Measurements from ENCODE around the gene TPRG1. TPM values are rescaled to one million over a fixed set of nuclear protein-coding genes. Genes with fewer than 3 reads are reported as not detected.
A peak's percentile ranks its signal among the peaks of the same experiment; 100 is the strongest.

Gene TPRG1
- 1 to 10 TPM; 2.1 to 4.6 TPM for total RNA-seq

DNA sequence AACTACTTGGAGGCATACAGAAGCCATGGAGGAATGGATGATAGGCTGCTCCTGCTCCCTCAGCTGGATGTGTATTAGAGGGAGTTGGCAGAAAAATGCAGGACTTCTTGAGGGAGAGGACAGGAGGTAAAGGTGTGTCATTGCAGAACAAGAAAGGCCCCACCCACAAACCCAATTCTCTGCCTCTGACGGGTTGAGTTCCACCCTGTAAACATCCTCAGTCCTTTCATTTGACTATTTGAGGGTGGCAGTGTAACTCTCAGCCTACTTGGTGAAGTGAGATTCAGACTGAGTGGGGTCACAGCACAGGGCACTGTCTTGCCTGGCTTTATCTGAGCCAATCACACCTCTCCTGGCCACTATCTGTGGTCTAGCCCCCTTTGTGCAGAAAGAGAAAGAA is at the start of gene TPRG1:
Gene TPRG1 (plus strand): TSS at position 265 of the 400 bp plus-strand sequence. CDS start 35,414 bp downstream, outside the sequence.
- Histone ChIP-seq H3K4me1 (no peaks in the 10 kb centered on the region), H3K27ac (no peak within 1 kb of the TSS), H3K36me3 (replicated peaks in 1 of 2; ENCODE audit: insufficient read depth in 1 of 2, low read depth in 2 of 2) (no peaks in the 10 kb centered on the region), H3K4me3 (no peak within 1 kb of the TSS), H3K27me3 (no peaks in the 10 kb centered on the region), H3K9me3 (no peaks in the 10 kb centered on the region)
- WGBS, 2 donors: 60 to 89% methylated on average over 1 of the region's 1 CpG
- ATAC-seq: no peak
- DNase-seq: no peak
- intact Hi-C loops (cut with DNase I): no loop called here
- TF ChIP-seq POLR2A (IDR thresholded peaks at IDR 0.05): no peak
- TF ChIP-seq, protein P1, sequence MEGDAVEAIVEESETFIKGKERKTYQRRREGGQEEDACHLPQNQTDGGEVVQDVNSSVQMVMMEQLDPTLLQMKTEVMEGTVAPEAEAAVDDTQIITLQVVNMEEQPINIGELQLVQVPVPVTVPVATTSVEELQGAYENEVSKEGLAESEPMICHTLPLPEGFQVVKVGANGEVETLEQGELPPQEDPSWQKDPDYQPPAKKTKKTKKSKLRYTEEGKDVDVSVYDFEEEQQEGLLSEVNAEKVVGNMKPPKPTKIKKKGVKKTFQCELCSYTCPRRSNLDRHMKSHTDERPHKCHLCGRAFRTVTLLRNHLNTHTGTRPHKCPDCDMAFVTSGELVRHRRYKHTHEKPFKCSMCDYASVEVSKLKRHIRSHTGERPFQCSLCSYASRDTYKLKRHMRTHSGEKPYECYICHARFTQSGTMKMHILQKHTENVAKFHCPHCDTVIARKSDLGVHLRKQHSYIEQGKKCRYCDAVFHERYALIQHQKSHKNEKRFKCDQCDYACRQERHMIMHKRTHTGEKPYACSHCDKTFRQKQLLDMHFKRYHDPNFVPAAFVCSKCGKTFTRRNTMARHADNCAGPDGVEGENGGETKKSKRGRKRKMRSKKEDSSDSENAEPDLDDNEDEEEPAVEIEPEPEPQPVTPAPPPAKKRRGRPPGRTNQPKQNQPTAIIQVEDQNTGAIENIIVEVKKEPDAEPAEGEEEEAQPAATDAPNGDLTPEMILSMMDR (IDR thresholded peaks at IDR 0.05): no peak

- no peaks in the 10 kb centered on the region for H3K9me3 ChIP-seq
- no peaks in the 10 kb centered on the region for H3K27me3 ChIP-seq
- ATAC-seq (no peak), DNase-seq (no peak)
- peak overlapping the region in 2 of 4 donors; percentile 33 to 60 for H3K27ac ChIP-seq
- no peaks in the 10 kb centered on the region for H3K36me3 ChIP-seq (replicated peaks in 1 of 2; ENCODE audit: insufficient read depth in 1 of 2, low read depth in 2 of 2)
- TF ChIP-seq, protein P1 (IDR thresholded peaks at IDR 0.05): no peak
- no peak for TF ChIP-seq POLR2A (IDR thresholded peaks at IDR 0.05)
- WGBS, 2 donors: 64 to 70% methylated on average over 2 of the region's 2 CpGs
- peaks cover 10% of the 10 kb centered on the region for H3K4me1 ChIP-seq
- no peak overlapping the region for H3K4me3 ChIP-seq
- intact Hi-C loops (cut with DNase I): no loop called here
These were observed 49.7 kb upstream of the TPRG1 start for GRCh38 chr3:189122110-189122509.

- Histone ChIP-seq H3K9me3 (no peaks in the 10 kb centered on the region), H3K27me3 (no peaks in the 10 kb centered on the region), H3K4me1 (peaks cover 10% of the 10 kb centered on the region), H3K27ac (peak overlapping the region in 2 of 4 donors; percentile 33 to 60), H3K4me3 (no peak overlapping the region), H3K36me3 (replicated peaks in 1 of 2; ENCODE audit: insufficient read depth in 1 of 2, low read depth in 2 of 2) (no peaks in the 10 kb centered on the region)
- 30% methylated on average over 5 of the region's 5 CpGs for WGBS, 2 donors
- DNase-seq (no peak), ATAC-seq (no peak)
- TF ChIP-seq, protein P1 (IDR thresholded peaks at IDR 0.05): no peak
- no peak for TF ChIP-seq POLR2A (IDR thresholded peaks at IDR 0.05)
- intact Hi-C loops (cut with DNase I): no loop called here
These were observed 49.1 kb upstream of the TPRG1 start for GRCh38 chr3:189122526-189123205.

DNA sequence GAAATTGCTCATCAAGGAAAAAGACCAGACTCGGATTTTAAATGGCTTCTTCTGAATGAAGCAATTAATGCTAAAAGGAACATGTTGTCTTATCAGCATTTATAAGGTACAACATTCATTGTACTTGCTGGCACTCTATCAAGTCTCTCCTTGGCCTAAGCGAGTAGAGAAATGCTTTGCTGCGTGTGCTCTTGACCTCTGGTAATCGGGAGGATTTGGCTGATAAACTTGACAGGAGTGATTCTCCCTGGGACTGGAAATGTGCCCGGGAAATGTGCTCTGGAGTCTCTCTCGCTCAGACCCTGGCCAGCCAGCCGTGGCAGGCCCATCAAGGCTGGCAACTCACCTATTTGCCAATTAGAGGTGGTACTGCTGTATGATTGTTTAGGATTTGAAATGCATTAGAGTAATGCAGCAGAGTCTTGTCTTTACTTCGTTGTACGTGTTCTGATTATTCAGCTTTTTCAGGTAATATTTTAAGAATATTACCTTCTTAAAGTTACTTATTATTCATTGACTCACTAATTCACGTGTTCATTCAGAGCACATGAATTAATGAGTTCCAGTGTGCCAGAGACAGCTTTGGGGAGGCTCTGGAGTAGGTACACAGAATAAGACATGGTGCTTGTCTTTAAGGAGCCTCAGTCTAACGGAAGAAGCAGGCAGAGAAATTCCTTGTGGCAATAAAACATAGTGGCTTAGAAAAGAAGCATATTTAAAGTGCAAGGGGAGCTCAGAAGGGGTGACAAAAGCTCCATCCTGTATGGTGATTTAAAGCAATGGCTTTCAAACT is 48.0 kb upstream of the TPRG1 start:
- peak; percentile 38 for ATAC-seq
- Histone ChIP-seq H3K36me3 (replicated peaks in 1 of 2; ENCODE audit: insufficient read depth in 1 of 2, low read depth in 2 of 2) (no peaks in the 10 kb centered on the region), H3K4me3 (no peak overlapping the region), H3K4me1 (peaks cover 10% of the 10 kb centered on the region), H3K9me3 (no peaks in the 10 kb centered on the region), H3K27ac (peak overlapping the region in 3 of 4 donors; percentile 31 to 60 (median 33)), H3K27me3 (no peaks in the 10 kb centered on the region)
- intact Hi-C loops (cut with DNase I): no loop called here
- 32 to 37% methylated on average over 11 of the region's 11 CpGs for WGBS, 2 donors
- peak in 3 of 4 donors; percentile 12 to 23 (median 22) for DNase-seq
- TF ChIP-seq POLR2A (IDR thresholded peaks at IDR 0.05): no peak
- TF ChIP-seq, protein P1 (IDR thresholded peaks at IDR 0.05): no peak

Data from body of pancreas (tissue), 4 donors.